ENCODE results near the gene MRPL21.

The MRPL21 gene

GRCh38 chr11:68868221-68868835, 35.3 kb downstream of the MRPL21 start:
- no peak for TF ChIP-seq CTCF (IDR thresholded peaks at IDR 0.05)
- H3K9me3 ChIP-seq (ENCODE audit: control insufficient read depth, low read length), result no peaks in the 10 kb centered on the region
- H3K9ac ChIP-seq, result no peak overlapping the region
- H3K36me3 ChIP-seq (ENCODE audit: control insufficient read depth, insufficient read depth, low read length), result no peaks in the 10 kb centered on the region
- H3K27ac ChIP-seq, result no peak overlapping the region
- no peak overlapping the region for H3K4me3 ChIP-seq (ENCODE audit: low read depth, low read length)
- no peaks in the 10 kb centered on the region for H3K27me3 ChIP-seq (ENCODE audit: control insufficient read depth, insufficient read depth, low read length)
- H3K4me2 ChIP-seq (ENCODE audit: low read length), result no peak overlapping the region
- H2AFZ ChIP-seq, result no peak overlapping the region
- H3K79me2 ChIP-seq, result no peaks in the 10 kb centered on the region
- H3K4me1 ChIP-seq, result peaks cover 5% of the 10 kb centered on the region

- no peak overlapping the region for H3K9ac ChIP-seq
- H3K4me3 ChIP-seq (ENCODE audit: low read depth, low read length), result no peak overlapping the region
- H3K4me1 ChIP-seq, result peaks cover 5% of the 10 kb centered on the region
- no peak overlapping the region for H3K27ac ChIP-seq
- H3K9me3 ChIP-seq (ENCODE audit: control insufficient read depth, low read length), result no peaks in the 10 kb centered on the region
- TF ChIP-seq CTCF (IDR thresholded peaks at IDR 0.05), result no peak
- H3K27me3 ChIP-seq (ENCODE audit: control insufficient read depth, insufficient read depth, low read length), result no peaks in the 10 kb centered on the region
- no peaks in the 10 kb centered on the region for H3K36me3 ChIP-seq (ENCODE audit: control insufficient read depth, insufficient read depth, low read length)
- H2AFZ ChIP-seq, result no peak overlapping the region
- no peaks in the 10 kb centered on the region for H3K79me2 ChIP-seq
- no peak overlapping the region for H3K4me2 ChIP-seq (ENCODE audit: low read length)
Measured at GRCh38 chr11:68867066-68867465, 36.6 kb downstream of the MRPL21 start.

GRCh38 chr11:68865241-68865640, 38.4 kb downstream of the MRPL21 start:
- H3K4me2 ChIP-seq (ENCODE audit: low read length), result no peak overlapping the region
- no peak overlapping the region for H3K27ac ChIP-seq
- H3K9ac ChIP-seq, result no peak overlapping the region
- no peak for TF ChIP-seq CTCF (IDR thresholded peaks at IDR 0.05)
- H3K36me3 ChIP-seq (ENCODE audit: control insufficient read depth, insufficient read depth, low read length), result no peaks in the 10 kb centered on the region
- no peak overlapping the region for H2AFZ ChIP-seq
- H3K4me1 ChIP-seq, result no peaks in the 10 kb centered on the region
- no peaks in the 10 kb centered on the region for H3K27me3 ChIP-seq (ENCODE audit: control insufficient read depth, insufficient read depth, low read length)
- H3K4me3 ChIP-seq (ENCODE audit: low read depth, low read length), result no peak overlapping the region
- H3K79me2 ChIP-seq, result no peaks in the 10 kb centered on the region
- H3K9me3 ChIP-seq (ENCODE audit: control insufficient read depth, low read length), result no peaks in the 10 kb centered on the region

GRCh38 chr11:68863553-68864265, 39.9 kb downstream of the MRPL21 start:
- Histone ChIP-seq H2AFZ (no peak overlapping the region), H3K4me3 (ENCODE audit: low read depth, low read length) (no peak overlapping the region), H3K36me3 (ENCODE audit: control insufficient read depth, insufficient read depth, low read length) (no peaks in the 10 kb centered on the region), H3K79me2 (no peaks in the 10 kb centered on the region), H3K27me3 (ENCODE audit: control insufficient read depth, insufficient read depth, low read length) (no peaks in the 10 kb centered on the region), H3K4me1 (no peaks in the 10 kb centered on the region), H3K9ac (no peak overlapping the region), H3K27ac (no peak overlapping the region), H3K4me2 (ENCODE audit: low read length) (no peak overlapping the region), H3K9me3 (ENCODE audit: control insufficient read depth, low read length) (no peaks in the 10 kb centered on the region)
- TF ChIP-seq CTCF (IDR thresholded peaks at IDR 0.05), result no peak

- Histone ChIP-seq H3K9me3 (ENCODE audit: control insufficient read depth, low read length) (no peaks in the 10 kb centered on the region), H3K4me2 (ENCODE audit: low read length) (no peak overlapping the region), H3K36me3 (ENCODE audit: control insufficient read depth, insufficient read depth, low read length) (no peaks in the 10 kb centered on the region), H3K27ac (no peak overlapping the region), H3K9ac (no peak overlapping the region), H3K4me1 (no peaks in the 10 kb centered on the region), H3K4me3 (ENCODE audit: low read depth, low read length) (no peak overlapping the region), H3K79me2 (no peaks in the 10 kb centered on the region), H2AFZ (no peak overlapping the region), H3K27me3 (ENCODE audit: control insufficient read depth, insufficient read depth, low read length) (no peaks in the 10 kb centered on the region)
- TF ChIP-seq CTCF (IDR thresholded peaks at IDR 0.05), result no peak
Measured at GRCh38 chr11:68862421-68862820, 41.2 kb downstream of the MRPL21 start.

All from parathyroid adenoma (tissue), 2 donors.